HG03045 (cell line): ENCODE data around the gene COMMD7.
"Not testable (repeated sequence)": the region's sequence is repeated elsewhere in the genome, so short reads cannot be mapped to it uniquely, and the experiment has no call there.

Experiments used
- ATAC-seq: cut with Tn5 transposase; IDR thresholded peaks from one replicate; pipeline ENCODE4 v1.9.1; 2021; ENCODE audit warnings: mild to moderate bottlenecking, moderate library complexity; ENCODE audit not compliant: unreplicated experiment

COMMD7 gene

DNA sequence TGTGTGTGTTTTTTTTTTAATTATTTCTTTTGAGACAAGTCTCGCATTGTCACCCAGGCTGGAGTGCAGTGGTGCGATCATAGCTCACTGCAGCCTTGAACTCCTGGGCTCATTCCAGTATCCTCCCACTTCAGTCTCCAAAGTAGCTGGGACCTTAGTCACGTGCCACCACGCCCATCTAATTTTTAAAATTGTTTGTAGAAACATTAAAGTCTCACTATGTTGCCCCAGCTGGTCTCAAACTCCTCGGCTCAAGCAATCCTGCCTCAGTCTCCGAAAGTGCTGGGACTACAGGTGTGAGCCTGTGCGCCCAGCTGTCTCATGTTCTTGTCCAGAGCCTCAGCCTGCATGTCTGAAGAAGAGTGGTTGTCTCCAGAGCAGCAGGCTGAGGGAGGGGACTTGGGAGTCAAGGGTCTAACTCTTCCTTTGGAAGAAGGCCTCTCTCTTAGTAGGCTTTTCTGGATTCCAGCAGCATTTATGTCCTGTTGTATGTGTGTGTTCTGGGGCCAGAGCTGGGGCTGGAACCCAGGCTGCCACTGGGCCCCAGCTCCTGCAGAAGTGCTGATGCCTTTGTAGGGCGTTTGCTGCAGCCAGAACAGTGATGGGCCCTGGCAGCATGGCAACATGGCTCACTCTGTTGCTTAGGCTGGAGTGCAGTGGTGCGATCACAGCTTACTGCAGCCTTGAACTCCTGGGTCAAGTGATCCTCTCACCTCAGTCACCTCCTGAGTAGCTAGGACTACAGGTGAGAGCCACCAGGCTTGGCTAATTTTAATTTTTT is 24.3 kb upstream of the COMMD7 start:
- ATAC-seq = no peak

DNA sequence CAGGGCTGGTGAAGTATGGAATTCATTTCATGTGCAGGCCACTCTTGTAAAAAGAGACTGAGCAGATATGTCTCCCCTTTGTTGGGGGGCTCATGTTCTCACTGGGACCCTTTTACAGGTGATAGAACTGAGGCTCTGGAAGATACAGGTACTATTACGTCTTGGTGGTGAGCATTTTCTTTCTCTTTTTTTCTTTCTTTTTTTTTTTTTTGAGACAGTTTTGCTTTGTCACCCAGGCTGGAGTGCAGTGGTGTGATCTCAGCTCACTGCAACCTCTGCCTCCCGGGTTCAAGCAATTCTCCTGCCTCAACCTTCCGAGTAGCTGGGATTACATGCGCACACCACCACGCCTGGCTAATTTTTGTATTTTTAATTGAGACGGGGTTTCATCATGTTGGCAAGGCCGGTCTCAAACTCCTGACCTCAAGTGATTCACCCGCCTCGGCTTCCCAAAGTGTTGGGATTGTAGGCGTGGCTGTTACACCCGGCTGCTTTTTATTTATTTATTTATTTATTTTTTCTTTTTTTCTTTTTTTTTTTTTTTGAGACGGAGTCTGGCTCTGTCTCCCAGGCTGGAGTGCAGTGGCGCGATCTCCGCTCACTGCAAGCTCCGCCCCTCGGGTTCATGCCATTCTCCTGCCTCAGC is 22.1 kb upstream of the COMMD7 start:
- ATAC-seq = not testable (repeated sequence)

DNA sequence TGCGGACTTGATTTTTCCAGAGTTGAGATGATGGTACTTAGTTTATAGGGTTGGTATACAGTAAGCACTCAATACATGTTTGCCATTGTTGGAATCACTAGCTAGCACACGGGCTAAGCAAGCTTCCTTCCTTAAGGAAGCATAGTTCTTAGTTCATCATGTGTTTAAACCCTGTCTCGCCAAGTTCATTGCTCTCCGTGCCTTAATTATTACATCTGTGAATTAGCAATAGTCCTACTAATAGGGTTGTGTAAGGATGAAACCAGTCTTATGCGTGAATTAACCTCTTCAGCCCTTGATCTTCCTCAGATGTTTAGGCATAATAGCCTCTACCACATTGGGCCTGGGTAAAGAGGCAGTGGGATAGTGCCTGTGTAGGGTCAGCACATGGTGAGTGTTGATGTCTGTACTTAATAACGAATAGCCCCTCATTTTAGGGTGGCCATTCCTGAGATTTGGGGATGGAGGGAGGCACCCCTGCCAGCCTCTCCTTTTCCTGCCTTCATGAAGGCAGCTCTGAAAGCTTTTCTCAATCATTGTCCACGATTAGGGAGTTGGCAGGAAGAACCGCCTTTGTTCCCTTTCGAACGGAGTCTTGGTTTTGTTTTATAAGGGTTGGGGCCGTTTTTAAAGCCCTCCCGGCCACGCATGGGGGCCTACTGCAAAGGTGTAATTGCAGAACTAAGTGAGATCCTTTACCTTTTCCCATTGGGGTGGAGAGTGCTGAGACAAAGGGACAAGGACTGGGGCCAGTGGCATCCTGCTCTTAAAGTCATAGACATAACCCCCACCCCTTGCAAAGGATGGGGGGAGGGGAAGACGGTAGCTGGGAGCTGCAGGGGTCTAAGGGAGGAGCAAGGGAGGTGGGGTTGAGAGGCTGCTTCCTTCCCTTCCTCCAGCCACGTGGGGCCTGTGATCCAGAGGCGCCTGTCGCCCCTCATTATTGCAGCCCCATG is 21.0 kb upstream of the COMMD7 start:
- ATAC-seq = no peak

DNA sequence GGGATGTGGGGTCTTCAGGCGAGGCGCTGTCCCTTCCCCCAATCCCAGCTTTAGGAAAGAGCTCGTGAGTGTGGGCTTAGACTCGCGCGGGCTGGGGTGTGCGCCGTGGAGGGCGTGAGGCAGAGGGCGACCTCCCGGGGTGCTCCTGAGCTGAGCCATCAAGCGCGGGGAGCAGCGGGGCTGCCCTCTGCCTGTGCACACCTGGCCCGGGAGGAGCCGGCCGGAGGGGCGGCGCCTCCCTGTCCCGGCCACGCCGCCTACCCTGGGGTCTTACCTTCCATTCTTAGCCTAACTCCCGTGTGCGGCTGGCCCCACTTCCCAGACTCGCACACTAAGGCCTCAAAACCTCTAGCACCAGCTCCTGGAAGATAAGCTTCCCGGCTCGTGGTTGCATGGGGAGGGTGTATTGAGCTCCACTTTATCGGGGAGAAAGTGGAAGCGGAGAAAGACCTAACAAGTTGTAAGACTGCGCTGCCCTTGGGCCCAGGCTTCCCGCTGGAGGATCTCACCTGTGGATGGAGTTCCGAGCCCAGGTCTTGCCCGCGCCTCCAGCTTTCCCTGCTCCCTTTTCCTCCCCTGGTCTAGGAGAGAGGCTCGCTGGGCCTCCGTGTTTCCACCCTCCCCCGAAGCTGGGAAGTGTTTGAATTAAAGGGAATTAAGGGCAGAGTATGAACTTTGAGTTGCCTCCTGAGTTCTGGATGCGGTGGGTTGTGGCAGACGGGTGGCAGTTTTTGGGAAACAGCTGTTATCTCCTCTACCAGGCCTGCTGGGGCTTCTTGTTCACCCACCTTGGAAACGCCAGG is 20.1 kb upstream of the COMMD7 start:
- no peak for ATAC-seq

DNA sequence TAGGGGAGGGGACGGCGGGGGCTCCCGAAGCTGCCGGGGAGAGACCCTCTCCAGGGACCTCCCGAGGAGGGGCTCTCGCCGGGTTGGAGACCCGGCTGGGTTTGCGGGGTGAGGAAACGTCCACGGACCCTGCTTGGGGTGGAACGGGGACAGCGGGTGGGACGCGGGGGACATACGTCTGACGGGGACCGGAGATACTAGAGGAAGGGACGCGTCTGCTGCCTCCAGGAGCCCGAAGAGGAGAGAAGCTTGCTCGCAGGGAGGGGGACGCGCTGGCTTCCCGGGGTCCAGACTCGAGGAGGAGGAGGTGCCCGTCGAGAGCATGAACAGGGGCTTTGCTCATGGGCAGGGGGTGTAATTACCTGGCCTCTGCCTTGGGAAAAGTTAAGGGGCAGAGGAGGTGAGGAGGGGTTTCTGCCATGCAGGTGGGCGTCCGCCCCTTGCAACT is 19.5 kb upstream of the COMMD7 start:
- peak; percentile 9 for ATAC-seq

DNA sequence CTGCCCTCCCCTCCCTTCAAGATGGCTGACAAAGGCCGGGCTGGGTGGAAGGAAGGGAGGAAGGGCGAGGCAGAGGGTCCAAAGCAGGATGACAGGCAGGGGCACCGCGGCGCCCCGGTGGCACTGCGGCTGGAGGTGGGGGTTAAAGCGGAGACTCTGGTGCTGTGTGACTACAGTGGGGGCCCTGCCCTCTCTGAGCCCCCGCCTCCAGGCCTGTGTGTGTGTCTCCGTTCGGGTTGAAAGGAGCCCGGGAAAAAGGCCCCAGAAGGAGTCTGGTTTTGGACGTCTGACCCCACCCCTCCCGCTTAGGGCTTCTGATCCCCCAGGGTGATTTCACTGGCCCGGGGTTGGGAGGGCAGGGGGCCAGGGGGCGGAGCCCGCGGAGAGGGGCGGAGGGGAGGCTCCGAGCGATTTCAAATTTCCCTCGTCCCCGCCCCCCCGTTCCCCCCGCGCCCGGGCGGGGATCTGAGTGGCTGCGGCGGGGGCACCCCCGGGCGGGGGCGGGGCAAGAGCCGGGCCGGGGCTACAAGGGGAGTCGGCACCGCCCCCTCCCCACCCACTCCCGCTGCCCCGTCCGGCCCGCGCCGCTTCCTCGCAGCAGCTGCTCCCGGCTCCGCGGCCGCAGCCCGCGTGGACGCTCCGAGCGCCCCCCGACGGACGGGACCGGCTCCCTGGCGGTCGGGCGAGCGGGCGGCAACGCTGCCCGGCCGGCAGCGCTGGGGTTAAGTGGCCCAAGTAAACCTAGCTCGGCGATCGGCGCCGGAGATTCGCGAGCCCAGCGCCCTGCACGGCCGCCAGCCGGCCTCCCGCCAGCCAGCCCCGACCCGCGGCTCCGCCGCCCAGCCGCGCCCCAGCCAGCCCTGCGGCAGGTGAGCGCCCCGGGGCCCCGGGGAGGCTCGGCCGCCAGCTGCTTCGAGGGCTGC is 18.8 kb upstream of the COMMD7 start, which contains the start of gene DNMT3B:
Gene DNMT3B (plus strand): TSS at position 555 of the 923 bp plus-strand sequence. CDS start 17,939 bp downstream, outside the sequence.
- ATAC-seq = peak; percentile 55

DNA sequence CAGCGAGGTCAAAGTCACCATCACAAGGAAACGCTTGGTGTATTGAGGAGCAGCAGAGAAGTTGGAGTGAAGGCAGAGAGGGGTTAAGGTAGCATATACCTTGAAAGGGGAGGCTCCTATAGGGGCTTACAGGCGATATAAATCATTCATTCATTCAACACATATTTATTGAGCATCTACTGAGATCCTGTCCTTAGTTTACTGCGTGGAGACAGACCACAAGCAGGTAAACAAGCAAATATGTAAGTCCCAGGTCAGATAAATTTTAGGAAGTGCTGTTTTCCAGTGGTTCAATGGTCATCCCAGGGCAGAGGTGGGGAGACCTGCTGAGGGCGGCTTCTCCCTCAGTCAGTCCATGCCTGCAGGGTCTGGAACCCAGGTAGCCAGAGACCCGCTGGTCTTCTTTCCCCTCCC is 18.2 kb upstream of the COMMD7 start:
- no peak for ATAC-seq

DNA sequence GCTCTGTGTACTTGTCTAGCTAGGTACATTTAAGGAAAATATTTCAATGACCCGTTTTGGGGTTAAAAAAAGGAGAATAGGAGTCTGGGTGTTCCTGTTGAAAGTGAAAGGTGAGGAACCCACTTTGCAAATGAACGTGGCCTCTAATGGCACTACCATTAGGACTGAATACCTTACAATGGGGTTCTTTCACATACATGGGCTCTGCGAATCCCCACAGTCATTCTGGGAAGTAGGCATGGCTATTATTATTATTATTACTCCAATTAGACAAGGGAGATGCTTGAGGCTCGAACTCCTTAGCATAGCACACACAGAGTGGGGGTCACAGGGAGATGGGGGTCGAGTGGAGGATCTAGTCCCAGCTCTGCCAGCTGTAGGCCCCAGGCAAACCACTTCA is 12.9 kb upstream of the COMMD7 start:
- no peak for ATAC-seq

DNA sequence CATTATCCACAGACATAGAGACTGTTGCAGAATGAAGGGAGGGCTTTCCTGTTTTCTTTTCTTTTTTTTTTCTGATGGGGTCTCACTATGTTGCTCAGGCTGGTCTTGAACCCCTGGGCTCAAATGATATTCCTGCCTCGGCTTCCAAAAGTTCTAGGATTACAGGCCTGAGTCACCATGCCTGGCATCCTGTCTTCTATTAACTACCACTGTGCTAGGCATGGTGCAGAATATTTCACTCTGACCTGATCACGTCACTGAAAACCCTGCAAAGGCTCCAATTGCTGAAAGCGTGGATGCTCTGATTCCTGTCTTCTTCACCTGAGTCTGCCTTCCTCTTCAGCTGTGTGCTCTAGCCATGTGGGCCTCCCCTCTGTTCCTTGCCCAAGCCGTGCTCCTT is 10.5 kb upstream of the COMMD7 start:
- ATAC-seq = no peak

DNA sequence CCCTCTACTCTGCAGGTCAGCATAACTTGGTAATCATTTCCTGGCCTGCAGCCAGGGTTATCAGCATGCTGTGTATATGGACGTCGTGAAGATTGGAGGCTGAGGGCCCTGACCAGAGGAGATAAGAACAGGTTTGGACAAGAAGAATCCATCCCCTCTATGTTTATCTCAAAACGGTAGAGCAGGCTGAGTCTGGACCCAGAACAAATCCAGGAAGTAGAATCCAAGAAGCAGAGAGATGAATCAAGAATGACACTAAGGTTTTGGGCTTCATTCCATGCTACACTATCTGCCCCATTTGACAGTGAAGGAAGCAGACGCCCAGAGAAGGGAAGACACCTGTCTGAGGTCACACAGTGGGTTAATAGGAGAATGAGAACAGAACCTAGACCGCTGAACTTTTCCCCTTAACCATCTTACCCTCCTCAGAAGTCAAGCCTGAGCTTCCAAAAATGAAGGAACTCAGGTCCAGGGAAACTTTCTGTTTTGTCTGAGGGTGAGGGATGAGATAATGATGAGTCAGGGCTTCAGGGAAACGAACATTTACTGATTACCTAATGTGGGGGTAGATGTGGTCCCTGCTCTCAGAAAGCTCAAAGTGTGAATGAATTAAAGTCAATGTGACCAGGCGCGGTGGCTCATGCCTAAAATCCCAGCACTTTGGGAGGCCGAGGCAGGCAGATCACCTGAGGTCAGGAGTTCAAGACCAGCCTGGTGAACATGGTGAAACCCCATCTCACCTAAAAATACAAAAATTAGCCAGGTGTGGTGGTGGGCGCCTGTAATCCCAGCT is 9.4 kb upstream of the COMMD7 start:
- ATAC-seq = no peak

DNA sequence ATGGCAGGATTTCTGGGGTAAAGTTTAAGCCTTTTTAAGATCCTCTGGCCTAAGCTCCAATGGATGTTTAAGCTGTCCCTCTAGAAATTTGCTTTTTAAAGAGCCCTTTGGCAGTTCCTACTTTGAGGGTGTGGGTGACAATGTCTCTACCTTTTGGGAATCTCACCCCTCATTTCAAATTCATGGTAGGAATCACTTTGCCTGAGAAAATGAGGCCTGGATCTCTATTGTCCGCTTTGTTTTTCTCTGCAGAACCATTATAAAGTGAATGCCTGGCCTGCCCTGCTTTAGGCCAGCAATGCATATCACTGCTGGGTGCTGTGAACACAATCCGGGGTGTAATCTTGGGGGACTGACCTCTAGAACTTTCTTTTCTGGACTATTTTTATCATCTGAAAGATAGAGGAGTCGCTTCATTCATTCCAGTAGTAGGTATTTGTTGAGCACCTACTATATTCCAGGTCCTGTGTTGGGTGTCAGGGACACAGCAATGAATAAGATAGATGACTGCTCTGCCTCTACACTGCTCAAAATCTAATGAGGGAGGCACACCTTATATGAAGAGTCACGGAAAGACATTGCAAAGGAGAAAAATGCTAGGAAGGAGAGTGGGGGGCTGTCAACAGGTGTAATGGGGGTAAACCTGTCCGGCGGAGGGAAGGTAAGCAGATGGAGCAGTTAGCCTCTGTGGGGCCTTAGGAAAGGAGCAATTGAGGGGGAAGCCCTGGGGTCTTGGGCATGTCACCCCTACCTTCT is 8.6 kb upstream of the COMMD7 start:
- no peak for ATAC-seq

DNA sequence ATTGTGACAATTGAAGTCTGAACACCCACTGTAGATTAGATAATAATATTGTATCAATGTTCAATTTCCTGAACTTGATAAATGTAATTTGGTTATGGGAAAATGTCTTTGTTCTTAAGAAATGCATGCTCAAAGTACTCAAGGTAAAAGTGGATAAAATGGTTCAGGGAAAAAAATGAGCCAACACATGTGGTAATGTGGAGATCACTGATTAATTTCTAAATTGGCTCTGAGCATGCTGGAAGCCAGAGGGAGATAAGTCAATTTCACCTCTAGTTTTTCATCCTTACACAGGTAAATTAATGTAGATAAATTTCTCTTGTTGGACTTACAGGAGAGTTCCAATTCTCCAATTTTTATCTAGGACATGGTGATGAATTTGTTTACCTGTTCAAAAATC is 8.0 kb upstream of the COMMD7 start:
- no peak for ATAC-seq

DNA sequence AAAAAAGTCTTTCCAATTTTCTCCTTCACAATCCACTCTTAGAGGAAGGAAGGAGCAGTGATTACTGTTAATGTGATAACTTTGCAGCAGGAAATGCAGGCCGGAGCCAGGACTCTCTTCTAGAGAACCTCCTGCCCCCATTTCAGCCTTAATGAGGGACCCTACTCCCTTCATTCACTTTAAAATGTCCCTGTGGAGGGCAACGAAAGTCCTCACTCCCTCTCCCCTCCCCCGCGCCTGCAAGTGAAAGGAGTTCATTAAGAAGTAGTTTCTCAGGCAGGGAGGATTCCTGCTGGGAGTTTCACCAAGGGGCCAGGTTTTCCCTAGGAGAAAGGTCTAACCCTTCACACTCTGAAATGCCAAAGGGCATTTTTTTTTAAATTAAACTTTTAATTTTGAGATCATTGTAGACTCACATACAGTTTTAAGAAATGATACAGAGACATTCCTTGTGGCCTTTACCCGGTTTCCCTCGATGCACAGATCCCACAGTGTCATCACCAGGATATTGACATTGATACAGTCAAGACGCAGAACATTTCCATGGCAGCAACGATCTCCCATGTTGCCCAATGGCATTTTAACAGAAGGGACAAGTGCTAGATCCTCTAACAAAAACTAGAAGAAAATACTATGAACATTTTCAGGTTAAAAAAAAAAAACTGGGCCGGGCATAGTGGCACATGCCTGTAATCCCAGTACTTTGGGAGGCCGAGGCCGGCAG is 6.8 kb upstream of the COMMD7 start:
- no peak for ATAC-seq

DNA sequence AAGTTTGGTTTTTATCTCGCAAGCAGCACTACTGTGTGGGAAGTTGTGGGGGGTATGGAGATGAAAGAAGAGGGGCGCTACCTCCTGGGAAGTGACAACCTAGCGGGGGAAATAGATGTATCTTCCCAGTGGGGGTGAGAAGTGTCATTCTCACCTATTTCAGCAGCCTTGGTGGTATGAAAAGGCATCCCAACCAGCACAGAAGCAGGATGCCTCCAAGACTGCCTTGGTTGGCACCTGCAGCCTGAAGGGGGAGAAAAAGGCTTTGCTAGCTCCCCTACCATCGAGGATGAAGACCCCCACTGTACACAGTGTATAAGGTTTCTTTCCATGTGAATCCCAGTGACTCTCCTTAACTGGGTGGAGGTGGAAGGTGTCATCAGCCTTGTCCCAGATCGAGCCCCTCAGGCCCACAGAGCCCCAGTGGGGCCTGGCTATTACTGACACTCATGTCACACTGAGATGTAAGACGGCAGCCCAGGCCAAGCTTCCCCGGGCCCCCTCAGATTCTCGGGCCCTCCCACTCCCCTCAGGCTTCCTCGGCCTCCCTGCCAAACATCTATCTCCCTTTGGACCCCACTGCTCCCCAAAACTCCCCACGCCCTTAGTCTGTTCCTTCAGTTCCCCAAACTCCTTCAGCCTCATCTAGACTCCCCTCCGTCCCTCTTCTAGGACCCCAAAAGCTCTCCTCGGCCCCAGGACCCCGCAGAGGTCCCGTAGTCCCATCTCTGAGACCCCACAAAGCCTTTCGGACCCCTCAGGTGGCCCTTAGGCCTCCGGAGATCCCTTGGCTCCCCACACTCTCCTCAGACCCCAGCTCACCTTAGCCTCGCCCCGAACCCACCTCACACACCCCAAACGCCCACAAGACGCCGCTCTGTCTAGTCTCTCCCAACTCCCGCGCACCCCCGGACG is 688 bp downstream of the COMMD7 start:
- peak; percentile 8 for ATAC-seq

DNA sequence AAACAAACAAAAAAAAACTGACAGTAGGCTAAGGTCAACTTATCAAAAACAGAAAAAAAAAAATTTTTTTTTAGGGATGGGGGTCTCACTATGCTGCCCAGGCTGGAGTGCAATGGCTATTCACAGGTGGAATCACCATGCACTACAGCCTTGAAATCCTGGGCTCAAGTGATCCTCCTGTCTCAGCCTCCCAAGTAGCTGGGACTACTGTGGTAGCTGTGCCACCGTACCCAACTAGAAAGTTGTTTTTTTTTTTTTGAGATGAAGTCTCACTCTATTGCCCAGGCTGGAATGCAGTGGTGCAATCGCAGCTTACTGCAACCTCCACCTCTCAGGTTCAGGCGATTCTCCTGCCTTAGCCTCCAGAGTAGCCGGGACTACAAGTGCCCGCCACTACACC is 2.1 kb downstream of the COMMD7 start:
- no peak for ATAC-seq
